KOPT-K1 (cell line): ENCODE data around the gene OR2T12.
"Not testable (repeated sequence)": the region's sequence is repeated elsewhere in the genome, so short reads cannot be mapped to it uniquely, and the experiment has no call there.

Experiments
- H3K27ac ChIP-seq: fragments of 200-600 bp; sonication (generic); 2 replicates; pipeline ENCODE4 v1.5.1; 2016; ENCODE audit warnings: antibody characterized with exemption, mild to moderate bottlenecking, low read depth, low read length; ENCODE audit not compliant: poor library complexity, severe bottlenecking
- H3K36me3 ChIP-seq: fragments of 200-600 bp; sonication (generic); 2 replicates; pipeline ENCODE4 v1.5.1; 2017; ENCODE audit warnings: antibody characterized with exemption, mild to moderate bottlenecking, low read length, moderate library complexity; ENCODE audit not compliant: insufficient read depth
- H3K9me3 ChIP-seq: fragments of 200-600 bp; sonication (generic); 2 replicates; pipeline ENCODE4 v1.5.1; 2017; ENCODE audit warnings: antibody characterized with exemption, low read length, mild to moderate bottlenecking; ENCODE audit not compliant: insufficient read depth, poor library complexity, severe bottlenecking

Gene OR2T12, protein sequence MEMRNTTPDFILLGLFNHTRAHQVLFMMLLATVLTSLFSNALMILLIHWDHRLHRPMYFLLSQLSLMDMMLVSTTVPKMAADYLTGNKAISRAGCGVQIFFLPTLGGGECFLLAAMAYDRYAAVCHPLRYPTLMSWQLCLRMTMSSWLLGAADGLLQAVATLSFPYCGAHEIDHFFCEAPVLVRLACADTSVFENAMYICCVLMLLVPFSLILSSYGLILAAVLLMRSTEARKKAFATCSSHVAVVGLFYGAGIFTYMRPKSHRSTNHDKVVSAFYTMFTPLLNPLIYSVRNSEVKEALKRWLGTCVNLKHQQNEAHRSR

GRCh38 chr1:248303324-248303723, at the start of gene OR2T12:
Gene OR2T12 (minus strand): TSS chr1:248303424. CDS start chr1:248295578, 7,846 bp downstream.
- no peaks in the 10 kb centered on the region for H3K9me3 ChIP-seq
- no peak within 1 kb of the TSS for H3K27ac ChIP-seq
- no peaks in the 10 kb centered on the region for H3K36me3 ChIP-seq

- H3K36me3 ChIP-seq: no peaks in the 10 kb centered on the region
- no peaks in the 10 kb centered on the region for H3K9me3 ChIP-seq
- no peak within 1 kb of the TSS for H3K27ac ChIP-seq
Measured at GRCh38 chr1:248348475-248348874, 45.3 kb upstream of the OR2T12 start, which contains the start of gene OR14C36. Gene OR14C36 (plus strand): TSS chr1:248348775. CDS start chr1:248348775, 0 bp downstream.

GRCh38 chr1:248343451-248343850, 40.2 kb upstream of the OR2T12 start:
- Histone ChIP-seq H3K27ac (no peak overlapping the region), H3K9me3 (no peaks in the 10 kb centered on the region), H3K36me3 (no peaks in the 10 kb centered on the region)

DNA sequence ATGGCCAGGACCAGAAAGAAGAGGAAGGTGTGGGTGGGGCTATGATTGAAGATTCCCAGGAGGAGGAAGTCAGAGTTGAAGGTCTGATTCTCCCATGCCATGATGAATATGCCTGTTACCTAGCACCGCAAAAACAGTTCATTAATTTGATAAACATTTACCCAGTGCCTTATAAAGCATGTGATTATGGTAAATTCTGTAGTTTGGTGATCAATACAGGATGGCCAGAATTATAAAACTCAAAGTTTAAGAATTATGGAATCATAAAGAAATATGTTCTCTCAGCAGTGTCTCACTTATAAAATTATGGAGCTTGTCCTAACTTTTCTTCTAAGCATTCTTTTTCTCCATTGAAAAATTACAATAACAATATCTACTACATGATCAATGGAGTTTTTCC, 21.2 kb upstream of the OR2T12 start, which contains the start of gene OR2M7:
Gene OR2M7, minus strand, starts transcription at position 101 of the 400 bp plus-strand sequence. Its CDS starts 0 bp downstream, at position 101.
- H3K9me3 ChIP-seq: no peaks in the 10 kb centered on the region
- no peaks in the 10 kb centered on the region for H3K36me3 ChIP-seq
- H3K27ac ChIP-seq: no peak within 1 kb of the TSS

DNA sequence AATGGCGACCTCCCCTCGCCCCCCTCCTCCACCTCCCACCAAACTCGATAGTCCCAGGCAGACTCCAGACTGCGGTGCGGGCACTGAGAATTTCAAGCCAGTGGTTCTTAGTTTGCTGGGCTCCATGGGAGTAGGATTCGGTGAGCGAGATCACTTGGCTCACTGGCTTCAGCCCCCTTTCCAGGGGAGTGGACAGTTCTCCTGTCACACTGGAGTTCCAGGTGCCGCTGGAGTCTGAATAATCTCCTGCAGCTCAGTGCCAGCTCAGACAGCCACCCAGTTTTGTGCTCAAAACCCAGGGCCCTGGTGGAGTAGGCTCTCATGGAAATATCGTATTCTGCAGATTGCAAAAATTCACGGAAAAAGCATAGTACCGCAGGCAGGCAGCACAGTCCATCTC, 13.6 kb upstream of the OR2T12 start:
- Histone ChIP-seq H3K9me3 (peaks cover 20% of the 10 kb centered on the region), H3K36me3 (no peaks in the 10 kb centered on the region), H3K27ac (no peak overlapping the region)

DNA sequence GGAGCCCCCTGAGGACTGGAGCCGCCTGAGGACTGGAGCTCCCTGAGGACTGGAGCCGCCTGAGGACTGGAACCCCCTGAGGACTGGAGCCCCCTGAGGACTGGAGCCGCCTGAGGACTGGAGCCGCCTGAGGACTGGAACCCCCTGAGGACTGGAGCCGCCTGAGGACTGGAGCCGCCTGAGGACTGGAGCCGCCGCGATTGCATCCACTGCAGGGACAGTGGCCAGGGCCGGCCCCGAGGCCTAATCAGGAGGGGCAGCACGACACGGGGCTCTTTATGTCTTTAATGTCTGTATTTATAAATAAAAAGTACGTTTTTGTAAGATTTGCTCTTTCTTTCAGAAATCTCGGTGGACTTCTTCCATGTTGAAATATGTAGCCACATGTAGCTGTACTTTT, 3.5 kb upstream of the OR2T12 start:
- H3K36me3 ChIP-seq, H3K9me3 ChIP-seq, H3K27ac ChIP-seq: not testable (repeated sequence)

- no peaks in the 10 kb centered on the region for H3K9me3 ChIP-seq
- no peaks in the 10 kb centered on the region for H3K36me3 ChIP-seq
- H3K27ac ChIP-seq: no peak overlapping the region
Measured at GRCh38 chr1:248306103-248306502, 2.9 kb upstream of the OR2T12 start.

GRCh38 chr1:248305672-248306071, 2.4 kb upstream of the OR2T12 start:
- H3K36me3 ChIP-seq, H3K9me3 ChIP-seq, H3K27ac ChIP-seq: not testable (repeated sequence)

GRCh38 chr1:248288391-248288790, 14.8 kb downstream of the OR2T12 start:
- Histone ChIP-seq H3K36me3 (no peaks in the 10 kb centered on the region), H3K9me3 (no peaks in the 10 kb centered on the region), H3K27ac (no peak overlapping the region)

DNA sequence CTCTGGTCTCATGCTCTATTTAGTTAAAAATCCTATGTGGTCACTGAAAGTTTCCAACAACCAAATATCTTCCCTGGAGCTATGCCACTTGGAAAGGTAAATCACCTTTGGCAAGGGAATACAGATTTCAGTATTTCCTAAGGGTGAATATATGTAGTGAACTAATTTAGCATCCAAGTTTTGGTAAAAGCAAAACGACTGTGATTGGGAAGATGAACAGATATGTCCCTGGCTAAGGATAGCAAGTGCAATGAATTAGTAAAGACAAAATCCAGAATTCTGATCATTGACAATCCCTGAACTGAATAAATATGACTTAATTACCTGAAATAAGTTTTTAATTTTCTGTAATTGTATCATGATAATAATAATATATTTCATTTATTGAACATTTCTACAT, 25.3 kb downstream of the OR2T12 start, which contains the start of gene OR2T33:
Gene OR2T33, minus strand, starts transcription at position 101 of the 400 bp plus-strand sequence. CDS start 4,162 bp downstream, outside the sequence.
- no peaks in the 10 kb centered on the region for H3K9me3 ChIP-seq

DNA sequence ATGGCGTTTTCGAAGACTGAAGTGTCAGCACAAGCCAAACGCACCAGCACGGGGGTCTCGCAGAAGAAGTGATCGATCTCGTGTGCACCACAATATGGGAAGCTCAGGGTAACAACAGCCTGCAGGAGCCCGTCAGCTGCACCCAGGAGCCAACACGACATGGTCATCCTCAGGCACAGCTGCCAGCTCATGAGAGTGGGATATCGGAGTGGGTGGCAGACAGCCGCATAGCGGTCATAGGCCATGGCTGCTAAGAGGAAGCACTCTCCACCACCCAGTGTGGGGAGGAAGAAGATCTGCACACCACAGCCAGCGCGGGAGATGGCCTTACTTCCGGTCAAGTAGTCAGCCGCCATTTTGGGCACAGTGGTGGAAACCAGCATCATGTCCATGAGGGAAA, 30.0 kb downstream of the OR2T12 start:
- not testable (repeated sequence) for H3K36me3 ChIP-seq, H3K9me3 ChIP-seq

More for the DNA sequence above, 25.3 kb downstream of the OR2T12 start, which contains the start of gene OR2T33:
- Histone ChIP-seq H3K36me3 (no peaks in the 10 kb centered on the region), H3K27ac (no peak within 1 kb of the TSS)

GRCh38 chr1:248268178-248268577, 35.0 kb downstream of the OR2T12 start:
- H3K27ac ChIP-seq: no peak overlapping the region
- H3K9me3 ChIP-seq: no peaks in the 10 kb centered on the region
- H3K36me3 ChIP-seq: no peaks in the 10 kb centered on the region

More for the DNA sequence above, 30.0 kb downstream of the OR2T12 start:
- H3K27ac ChIP-seq: not testable (repeated sequence)

- H3K27ac ChIP-seq, H3K36me3 ChIP-seq, H3K9me3 ChIP-seq: not testable (repeated sequence)
Measured at GRCh38 chr1:248259309-248259708, 43.9 kb downstream of the OR2T12 start.

- Histone ChIP-seq H3K9me3 (no peaks in the 10 kb centered on the region), H3K27ac (no peak overlapping the region), H3K36me3 (no peaks in the 10 kb centered on the region)
Measured at GRCh38 chr1:248243204-248243603, 60.0 kb downstream of the OR2T12 start.
